Activated CD4-positive, alpha-beta T cell treated with anti-CD3 and anti-CD28 coated beads, Interleukin-10, Interleukin-2, amounts not matched to agents 100 ng/mL and 50 ng/mL, durations not matched to agents 16 hours and 8 hours (primary cell): ENCODE data around the gene KPNA2.
A peak's percentile ranks its signal among the peaks of the same experiment; 100 is the strongest.
"Not testable (repeated sequence)": the region's sequence is repeated elsewhere in the genome, so short reads cannot be mapped to it uniquely, and the experiment has no call there.

Experiments
- DNase-seq: peaks from one replicate; pipeline ENCODE4 v3.0.0-alpha.2; 2020

KPNA2 gene

DNA sequence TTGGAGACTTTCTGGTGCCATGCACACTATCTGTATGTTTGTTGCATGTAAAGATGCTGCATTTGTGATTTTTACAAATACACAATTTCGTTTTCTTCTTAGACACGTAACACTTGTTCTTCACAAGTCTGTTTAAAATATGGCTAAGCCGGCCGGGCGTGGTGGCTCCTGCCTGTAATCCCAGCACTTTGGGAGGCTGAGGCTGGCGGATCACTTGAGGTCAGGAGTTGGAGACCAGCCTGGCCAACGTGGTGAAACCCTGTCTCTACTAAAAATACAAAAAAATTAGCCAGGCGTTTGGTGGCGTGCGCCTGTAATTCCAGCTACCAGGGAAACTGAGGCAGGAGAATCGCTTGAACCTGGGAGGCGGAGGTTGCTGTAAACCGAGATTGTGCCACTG, 14.7 kb upstream of the KPNA2 start:
- DNase-seq: not testable (repeated sequence)

GRCh38 chr17:68021963-68022362, 13.6 kb upstream of the KPNA2 start:
- DNase-seq: no peak

DNA sequence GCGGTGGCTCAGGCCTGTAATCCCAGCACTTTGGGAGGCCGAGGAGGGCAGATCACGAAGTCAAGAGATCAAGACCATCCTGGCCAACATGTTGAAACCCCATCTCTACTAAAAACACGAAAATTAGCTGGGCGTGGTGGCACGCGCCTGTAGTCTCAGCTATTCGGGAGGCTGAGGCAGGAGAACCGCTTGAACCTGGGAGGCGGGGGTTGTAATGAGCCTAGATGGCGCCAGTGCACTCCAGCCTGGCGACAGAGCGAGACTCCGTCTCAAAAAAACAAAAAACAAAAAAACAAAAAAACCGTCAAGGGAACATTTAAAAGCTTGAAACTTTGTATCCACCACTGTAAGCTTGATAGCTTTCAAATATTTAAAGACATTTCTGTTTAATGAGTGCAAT, 13.0 kb upstream of the KPNA2 start:
- DNase-seq: not testable (repeated sequence)

- no peak for DNase-seq
Observed at GRCh38 chr17:68029512-68030215, 5.9 kb upstream of the KPNA2 start.

- DNase-seq: no peak
Observed at GRCh38 chr17:68033636-68034451, 1.7 kb upstream of the KPNA2 start.

DNA sequence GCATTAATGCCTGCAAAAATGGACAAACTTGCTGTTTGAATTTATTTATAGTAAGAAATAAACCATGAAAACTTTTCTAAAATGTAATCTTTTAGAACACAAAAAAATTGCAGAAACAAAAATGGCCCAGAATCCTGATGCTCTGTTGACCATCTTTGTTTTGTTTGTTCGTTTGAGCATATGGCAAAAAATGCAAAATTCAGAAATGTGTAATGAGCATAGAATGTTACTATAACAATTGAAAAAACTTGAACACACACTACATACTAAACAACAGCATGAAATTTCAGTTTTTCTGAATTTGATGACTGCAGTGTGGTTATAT, 1.1 kb upstream of the KPNA2 start:
- DNase-seq: no peak

DNA sequence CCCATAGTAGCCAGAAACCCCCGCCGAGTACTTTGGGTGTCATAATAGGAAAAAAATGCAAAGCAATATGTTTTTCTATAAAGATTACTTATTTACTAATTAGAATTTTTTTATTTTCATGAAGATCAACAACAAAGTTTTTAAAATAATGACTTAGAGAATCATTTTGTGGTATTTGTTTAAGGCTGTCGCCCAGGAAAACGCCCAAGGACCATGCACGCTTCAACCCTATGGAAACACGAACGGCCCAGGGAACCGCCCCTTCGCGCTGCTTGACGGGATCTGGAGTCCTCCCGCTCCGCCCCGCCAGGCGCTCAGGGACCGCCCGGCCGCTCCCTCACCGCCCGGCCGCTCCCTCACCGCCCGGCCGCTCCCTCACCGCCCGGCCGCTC, 408 bp upstream of the KPNA2 start:
- peak; percentile 93 for DNase-seq

DNA sequence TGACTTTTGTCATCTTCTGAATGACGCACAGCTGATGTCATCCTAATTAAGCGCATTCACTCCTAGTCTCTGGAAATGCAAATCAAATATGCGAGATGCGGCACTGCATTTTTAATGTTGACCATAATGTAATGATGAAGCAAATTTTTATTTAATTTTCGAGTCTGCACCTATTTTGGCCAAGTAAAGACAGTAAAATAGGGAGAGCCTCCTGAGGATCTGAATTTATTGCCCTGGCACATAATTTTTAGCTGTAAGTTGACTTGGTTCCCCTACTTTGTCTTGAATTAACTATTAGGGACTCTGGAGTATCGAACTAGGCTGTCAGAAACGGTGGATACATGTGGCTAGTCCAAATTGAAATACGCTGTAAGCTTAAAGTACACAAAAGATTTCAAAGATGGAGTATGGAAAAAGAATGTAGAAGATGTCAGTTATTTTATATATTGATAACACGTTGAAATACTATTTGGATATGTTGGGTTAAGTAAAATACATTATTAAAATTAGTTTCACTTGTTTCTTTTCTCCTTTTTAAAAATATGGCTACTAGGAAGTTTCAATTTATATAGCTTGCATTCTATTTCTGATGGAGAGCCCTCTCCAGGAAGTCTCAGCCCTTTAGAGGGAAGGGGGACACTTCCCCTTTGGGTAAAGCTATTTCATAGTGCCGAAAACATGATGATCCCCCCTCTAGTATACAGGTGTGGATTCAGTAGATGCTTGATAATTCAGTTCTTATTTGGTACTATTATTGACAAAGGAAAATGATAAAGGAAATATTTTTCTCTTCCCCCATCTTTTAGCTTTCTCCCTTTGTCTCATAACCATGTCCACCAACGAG, 991 bp downstream of the KPNA2 start:
- DNase-seq: no peak

DNA sequence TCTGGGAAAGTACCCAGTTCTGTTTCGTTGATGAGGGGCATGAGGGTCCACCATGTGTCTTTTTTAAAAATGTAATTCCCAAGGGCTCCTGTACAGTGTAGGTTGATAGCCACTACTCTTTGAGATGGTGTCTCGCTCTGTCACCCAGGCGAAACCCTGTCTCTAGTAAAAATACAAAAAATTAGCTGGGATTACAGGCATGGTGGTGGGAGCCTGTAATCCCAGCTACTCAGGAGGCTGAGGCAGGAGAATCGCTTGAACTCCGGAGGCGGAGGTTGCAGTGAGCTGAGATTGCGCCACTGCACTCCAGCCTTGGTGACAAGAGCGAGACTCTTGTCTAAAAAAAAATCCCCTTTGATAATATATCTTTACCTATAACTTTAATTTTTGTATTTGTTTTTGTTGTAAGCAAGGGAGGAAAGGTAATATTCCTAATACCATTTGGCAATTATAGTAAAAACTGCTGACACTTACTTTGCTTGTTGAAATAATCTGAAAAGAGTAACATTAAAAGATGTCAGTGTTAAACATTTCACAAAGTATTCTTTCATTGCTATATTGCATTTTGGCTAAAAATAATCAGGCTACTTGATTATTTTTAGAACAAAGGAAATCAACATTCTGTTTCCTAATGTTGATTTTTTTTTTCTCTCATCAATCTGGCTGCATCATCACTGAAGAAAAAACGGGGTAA, 11.8 kb downstream of the KPNA2 start:
- DNase-seq: no peak

GRCh38 chr17:68047890-68048542, 12.5 kb downstream of the KPNA2 start:
- not testable (repeated sequence) for DNase-seq

DNA sequence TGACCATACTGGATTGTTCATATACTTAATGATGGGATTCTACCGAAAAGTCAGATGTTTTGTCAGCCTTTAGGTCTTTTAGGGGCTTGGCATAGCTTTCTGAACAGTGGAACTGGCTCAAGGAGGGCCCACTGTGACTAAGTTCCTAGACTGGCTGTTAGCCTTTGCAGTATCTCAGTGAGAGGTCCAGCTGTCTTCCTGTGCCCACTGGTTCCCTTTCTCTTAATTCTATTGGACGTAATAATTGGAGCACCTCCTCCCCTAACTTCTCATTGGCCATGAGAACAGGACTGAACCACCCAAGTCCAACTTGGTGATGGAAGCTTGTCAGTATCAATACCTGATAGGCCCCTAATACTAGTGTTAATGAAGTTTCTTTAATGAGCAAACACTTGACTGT, 13.5 kb downstream of the KPNA2 start:
- DNase-seq: peak; percentile 13

DNA sequence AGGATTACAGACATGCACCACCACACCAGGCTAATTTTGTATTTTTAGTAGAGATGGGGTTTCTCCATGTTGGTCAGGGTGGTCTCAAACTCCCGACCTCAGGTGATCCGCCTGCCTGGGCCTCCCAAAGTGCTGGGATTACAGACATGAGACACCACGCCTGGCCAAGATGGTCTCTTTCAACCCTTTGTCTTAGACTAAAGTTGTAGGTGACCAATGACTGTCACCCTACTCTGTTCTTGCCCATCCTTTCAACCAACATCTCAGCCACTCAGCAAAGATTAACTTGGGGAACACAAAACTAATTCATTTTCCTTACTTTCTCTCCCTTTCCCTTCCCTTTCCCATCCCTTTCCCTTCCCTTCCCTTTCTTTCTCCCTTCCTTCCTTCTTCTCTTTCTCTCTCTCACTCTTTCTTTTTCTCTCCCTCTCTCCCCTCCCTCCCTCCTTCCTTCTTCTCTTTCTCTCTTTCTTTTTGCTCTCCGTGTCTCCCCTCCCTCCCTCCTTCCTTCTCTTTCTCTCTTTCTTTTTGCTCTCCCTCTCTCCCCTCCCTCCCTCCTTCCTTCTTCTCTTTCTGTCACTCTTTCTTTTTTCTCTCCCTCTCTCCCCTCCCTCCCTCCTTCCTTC, 14.4 kb downstream of the KPNA2 start:
- not testable (repeated sequence) for DNase-seq

GRCh38 chr17:68051321-68052312, 16.1 kb downstream of the KPNA2 start:
- not testable (repeated sequence) for DNase-seq

DNA sequence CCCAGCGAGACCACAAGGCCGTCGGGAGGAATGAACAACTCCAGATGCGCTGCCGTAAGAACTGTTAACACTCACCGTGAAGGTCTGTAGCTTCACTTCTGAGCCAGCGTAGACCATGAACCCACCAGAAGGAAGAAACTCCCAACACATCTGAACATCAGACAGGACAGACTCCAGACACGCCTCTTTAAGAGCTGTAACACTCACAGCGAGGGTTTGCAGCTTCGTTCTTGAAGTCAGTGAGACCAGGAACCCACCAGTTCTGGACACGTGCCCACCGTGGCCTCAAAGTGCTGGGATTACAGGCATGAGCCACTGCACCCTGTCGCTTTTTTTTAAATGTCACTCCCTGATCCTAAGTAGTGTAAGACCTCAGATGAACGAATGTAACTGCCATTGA, 17.3 kb downstream of the KPNA2 start:
- DNase-seq: no peak

GRCh38 chr17:68053231-68054013, 17.9 kb downstream of the KPNA2 start:
- no peak for DNase-seq

- no peak for DNase-seq
Observed at GRCh38 chr17:68054296-68054900, 18.9 kb downstream of the KPNA2 start.

DNA sequence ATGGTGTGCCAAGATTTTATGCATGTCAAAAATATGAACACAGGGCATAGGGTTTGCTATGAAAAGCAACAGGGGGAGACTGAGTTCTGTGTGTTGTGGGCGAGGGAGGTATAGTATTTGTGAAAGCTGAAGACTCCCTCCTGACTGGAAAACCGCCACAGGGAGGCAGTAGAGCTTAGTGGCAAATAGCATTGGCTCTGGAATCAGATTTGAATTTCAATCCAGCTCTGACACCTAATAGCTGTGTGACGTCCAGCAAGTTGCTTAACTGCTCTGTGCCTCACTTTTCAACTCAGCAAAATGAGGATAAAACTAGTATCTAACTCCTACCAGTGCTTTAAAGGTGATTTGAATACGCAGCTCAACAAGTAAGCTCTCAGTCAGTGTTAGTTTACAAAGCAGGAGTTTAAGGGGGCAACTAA, 22.0 kb downstream of the KPNA2 start:
- DNase-seq: peak; percentile 47

DNA sequence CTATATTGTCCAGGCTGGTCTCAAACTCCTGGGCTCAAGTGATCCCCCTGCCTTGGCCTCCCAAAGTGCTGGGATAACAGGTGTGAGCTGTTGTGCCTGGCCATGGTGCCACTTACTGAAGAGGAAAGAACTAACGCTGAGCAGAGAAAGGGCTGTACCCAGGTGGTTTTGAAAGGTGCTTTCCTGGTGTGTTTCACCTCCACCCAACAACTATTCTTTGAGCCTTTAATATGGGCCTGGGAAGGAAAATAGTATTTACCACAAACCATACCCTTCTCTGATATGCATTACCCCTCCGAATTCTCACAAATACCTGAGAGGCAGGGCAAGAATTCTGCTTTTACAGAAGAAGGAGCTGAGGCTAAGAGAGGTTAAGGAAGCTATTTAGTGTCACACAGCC, 24.8 kb downstream of the KPNA2 start:
- no peak for DNase-seq
